K562 (cell line): ENCODE measurements around the gene SIT1. TPM values are rescaled to one million over a fixed set of nuclear protein-coding genes. Genes with fewer than 3 reads are reported as not detected.
"Not testable (repeated sequence)": the region's sequence is repeated elsewhere in the genome, so short reads cannot be mapped to it uniquely, and the experiment has no call there.

ENCODE experiments used
- ATAC-seq: fragments of 200-7000 bp; cut with Tn5 transposase; 3 replicates; pipeline ENCODE4 v1.9.1; 2020; ENCODE audit warnings: moderate library complexity
- BruUV-seq: library from RNA; stranded (reverse); fragments of 400-500 nt; replicated peaks from 2 replicates; lab custom pipeline; 2021; lab: Mats Ljungman, UMichigan
- CTCF ChIA-PET: fragments of 300-600 bp; formaldehyde crosslinking; extraction: SDS; loops from one replicate; lab custom pipeline; 2021; ENCODE audit warnings: low intra/inter-chr PET ratio; lab: Yijun Ruan, JAX
- POLR2A ChIA-PET: fragments of 300-600, 350-650 bp; sonication (Branson Sonifier 250); formaldehyde crosslinking; extraction: SDS; loops from one replicate; lab custom pipeline; 2021; ENCODE audit warnings: antibody characterized with exemption, inconsistent platforms; lab: Yijun Ruan, JAX
- DNase-seq, 4 experiments: peaks; one replicate each; pipeline versions ENCODE4 v3.0.0 to v3.0.0-alpha.2; 2011 to 2018; ENCODE audit warnings: low spot score in 3 of 4, mixed read lengths in 3 of 4; ENCODE audit errors: extremely low read depth in 1 of 4
- FAIRE-seq: peaks from 2 replicates; lab custom pipeline; 2011; peaks lifted over from hg19 to GRCh38; lab: Jason Lieb, UNC
- H2AFZ ChIP-seq: 2 replicates; pipeline ENCODE4 v1.6.0; 2011; ENCODE audit warnings: low read depth, low read length, control low read depth, inconsistent platforms
- H3K27ac ChIP-seq: fragments of 200-600 bp; 3 replicates; pipeline ENCODE4 v1.8.0; 2011; ENCODE audit warnings: low read depth, mild to moderate bottlenecking, control low read depth, inconsistent platforms, low read length, moderate library complexity, mixed read lengths; ENCODE audit errors: extremely low read depth
- H3K27me3 ChIP-seq, 2 experiments: fragments of 300-600 bp in 1 of 2; 2 replicates in 1 of 2; 3 replicates in 1 of 2; pipeline versions ENCODE4 v1.6.0 to v1.8.0; 2011; ENCODE audit warnings: inconsistent platforms in 2 of 2, low read length in 2 of 2, mild to moderate bottlenecking in 1 of 2, mixed read lengths in 1 of 2, moderate library complexity in 1 of 2; ENCODE audit not compliant: control insufficient read depth in 2 of 2, insufficient read depth in 2 of 2
- H3K36me3 ChIP-seq: fragments of 300-600 bp; 3 replicates; pipeline ENCODE4 v1.8.0; 2011; ENCODE audit warnings: mild to moderate bottlenecking, low read length, inconsistent platforms; ENCODE audit not compliant: control insufficient read depth, insufficient read depth
- H3K4me1 ChIP-seq, 2 experiments: fragments of 200-600 bp in 1 of 2; replicated peaks in 1 of 2; 2 replicates in 1 of 2; 3 replicates in 1 of 2; pipeline versions ENCODE4 v1.5.1 to v1.8.0; 2011; ENCODE audit warnings: inconsistent platforms in 2 of 2, low read length in 2 of 2, mild to moderate bottlenecking in 1 of 2, mixed read lengths in 1 of 2, moderate library complexity in 1 of 2; ENCODE audit not compliant: control insufficient read depth in 2 of 2, insufficient read depth in 2 of 2
- H3K4me2 ChIP-seq: 2 replicates; pipeline ENCODE4 v1.6.1; 2011; ENCODE audit warnings: low read length, control low read depth, inconsistent platforms, mixed read lengths; ENCODE audit not compliant: insufficient read depth
- H3K4me3 ChIP-seq: fragments of 200-600 bp; sonication (generic), shearing (Covaris generic); 2 replicates; pipeline ENCODE4 v1.5.1; 2016; ENCODE audit warnings: control low read depth, inconsistent platforms
- H3K79me2 ChIP-seq: fragments of 200-600 bp; 3 replicates; pipeline ENCODE4 v1.8.0; 2011; ENCODE audit warnings: low read length, inconsistent platforms; ENCODE audit not compliant: control insufficient read depth, insufficient read depth
- H3K9ac ChIP-seq, 2 experiments: 2 replicates each; pipeline versions ENCODE4 v1.6.0 to v1.6.1; 2011; ENCODE audit warnings: low read depth in 2 of 2, low read length in 2 of 2, control low read depth in 1 of 2, inconsistent platforms in 1 of 2, mild to moderate bottlenecking in 1 of 2, mixed read lengths in 1 of 2; ENCODE audit not compliant: insufficient read depth in 1 of 2
- H3K9me1 ChIP-seq: one replicate; pipeline ENCODE4 v1.6.0; 2011; ENCODE audit warnings: inconsistent platforms, mild to moderate bottlenecking, low read length, moderate library complexity; ENCODE audit not compliant: control insufficient read depth, insufficient read depth
- H3K9me3 ChIP-seq: replicated peaks from 2 replicates; pipeline ENCODE4 v1.5.1; 2011; ENCODE audit warnings: low read depth, low read length, inconsistent platforms; ENCODE audit not compliant: control insufficient read depth, insufficient read depth
- H4K20me1 ChIP-seq: replicated peaks from 2 replicates; pipeline ENCODE4 v1.6.1; 2011; ENCODE audit warnings: low read length, inconsistent platforms, mixed read lengths; ENCODE audit not compliant: control insufficient read depth, insufficient read depth
- CBFB ChIP-seq: sonication (generic); formaldehyde crosslinking; IDR thresholded peaks from 2 replicates; pipeline ENCODE4 v1.4.0; 2020; ENCODE audit warnings: mild to moderate bottlenecking, missing genetic modification reagents
- GTF2E2 ChIP-seq: fragments of 200-800 bp; sonication (Bioruptor generic); IDR thresholded peaks from 2 replicates; pipeline ENCODE4 v1.6.1; 2016; ENCODE audit warnings: missing genetic modification characterization, missing compliant biosample characterization
- HDGF ChIP-seq: fragments of 450-650 bp; IDR thresholded peaks from 2 replicates; pipeline ENCODE4 v1.6.1; 2016
- HMG20B ChIP-seq: fragments of 250-450 bp; sonication (Bioruptor Pico); IDR thresholded peaks from 2 replicates; pipeline ENCODE4 v1.5.0; 2021; ENCODE audit warnings: mild to moderate bottlenecking
- HOXB6 ChIP-seq: fragments of 250-450 bp; sonication (Bioruptor Pico); IDR thresholded peaks from 2 replicates; pipeline ENCODE4 v1.5.1; 2022; ENCODE audit warnings: mild to moderate bottlenecking, borderline replicate concordance
- JUND ChIP-seq, 2 experiments: IDR thresholded peaks; 2 replicates in 1 of 2; 3 replicates in 1 of 2; pipeline ENCODE4 v1.6.1; 2011; ENCODE audit warnings: borderline replicate concordance in 2 of 2, low read depth in 2 of 2, low read length in 2 of 2, improper control_type of control experiment in 1 of 2, missing biosample characterization in 1 of 2, missing genetic modification characterization in 1 of 2, missing genetic modification reagents in 1 of 2
- NCOR1 ChIP-seq: fragments of 450-650 bp; IDR thresholded peaks from 2 replicates; pipeline ENCODE4 v1.6.1; 2016; ENCODE audit warnings: mild to moderate bottlenecking, moderate library complexity
- RAD51 ChIP-seq: fragments of 450-650 bp; IDR thresholded peaks from 2 replicates; pipeline ENCODE4 v1.7.1; 2016; ENCODE audit warnings: low read depth, mild to moderate bottlenecking, borderline replicate concordance
- SAP30 ChIP-seq: fragments of 200-600 bp; sonication (generic); IDR thresholded peaks from 2 replicates; pipeline ENCODE4 v1.6.1; 2012; ENCODE audit warnings: borderline replicate concordance, low read depth, mild to moderate bottlenecking, moderate library complexity, low read length, control low read depth, inconsistent platforms; ENCODE audit not compliant: insufficient read depth, poor library complexity, severe bottlenecking
- SRSF7 ChIP-seq: fragments of 200-400 bp; formaldehyde crosslinking; optimal IDR thresholded peaks from 2 replicates; pipeline ENCODE3; 2017; ENCODE audit warnings: mild to moderate bottlenecking, low read depth, low read length
- ZBTB26 ChIP-seq: fragments of 450-650 bp; formaldehyde crosslinking; IDR thresholded peaks from 2 replicates; pipeline ENCODE4 v1.4.0; 2022; ENCODE audit warnings: missing genetic modification characterization
- WGBS: fragments of 100-300 bp; shearing (Covaris generic); methylation state at CpG from one replicate; pipeline ENCODE4 v1.1.6; 2016; ENCODE audit warnings: low coverage, mixed read lengths; ENCODE audit not compliant: insufficient coverage; ENCODE audit errors: missing lambda C conversion rate; 5-methylcytosine and 5-hydroxymethylcytosine counted together
- in situ Hi-C: fragments of 300-500 bp; cut with MboI; formaldehyde crosslinking; loops from 4 replicates; pipeline ENCODE4 v1.15.0; 2018; ENCODE audit warnings: inconsistent platforms, mixed read lengths
- intact Hi-C: fragments of 100-400 bp; cut with micrococcal nuclease; formaldehyde crosslinking; loops from 2 replicates; pipeline ENCODE4 v1.14.2; 2022
- polyA plus RNA-seq, 8 experiments: library from polyadenylated mRNA; depleted of rRNA in 4 of 8; stranded (reverse) in 5 of 8; unstranded in 3 of 8; fragments of >200 nt; fragmentation: Nextera tagmentation in 2 of 8; fragmentation: Illumina TruSeq in 1 of 8; extraction: Ambion mirVana in 2 of 8; extraction: Trizol in 1 of 8; gene quantifications; 2 replicates each; pipeline versions ENCODE4 v1.2.1 to v1.2.3, GENCODE V29; 2011 to 2014; ENCODE audit warnings: inconsistent platforms in 1 of 8, missing spikeins in 1 of 8
- total RNA-seq, 7 experiments: library from RNA; depleted of rRNA in 6 of 7; stranded (reverse); fragments of >200 nt in 6 of 7; fragmentation: Illumina TruSeq in 2 of 7; extraction: Trizol in 2 of 7; gene quantifications; 2 replicates each; pipeline versions ENCODE4 v1.2.1 to v1.2.3, GENCODE V29; 2011 to 2021; ENCODE audit warnings: low replicate concordance in 1 of 7

Gene SIT1
- total and polyA plus RNA-seq, 9 of the 15 experiments (the other 6 are each of a cell fraction or from before 2014, with no cell fraction given): not detected

DNA sequence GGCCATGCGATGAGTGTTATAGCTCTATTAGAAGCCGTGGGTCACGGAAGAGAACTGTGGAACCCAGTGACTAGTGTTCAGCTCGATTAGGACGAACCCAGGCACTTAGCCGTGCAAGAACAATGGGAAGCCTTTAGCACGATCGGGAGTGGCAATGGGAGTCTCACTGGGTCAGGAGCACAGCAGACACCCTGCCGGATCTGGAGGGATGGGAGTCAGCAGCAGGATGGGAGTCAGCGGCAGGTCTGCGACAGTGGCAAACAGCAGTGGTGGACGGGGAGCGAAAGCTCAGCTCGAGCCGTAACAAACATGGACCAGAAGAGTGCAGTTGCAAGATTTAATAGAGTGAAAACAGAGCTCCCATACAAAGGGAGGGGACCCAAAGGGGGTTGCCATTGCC, 10.3 kb downstream of the SIT1 start:
- H3K79me2 ChIP-seq, H2AFZ ChIP-seq, H3K9me3 ChIP-seq, DNase-seq, H3K27me3 ChIP-seq, H3K9ac ChIP-seq, intact Hi-C loops, ATAC-seq, H3K9me1 ChIP-seq, FAIRE-seq, H3K36me3 ChIP-seq, H3K4me2 ChIP-seq, H4K20me1 ChIP-seq, BruUV-seq, CTCF ChIA-PET, POLR2A ChIA-PET, H3K4me3 ChIP-seq, H3K27ac ChIP-seq, H3K4me1 ChIP-seq, in situ Hi-C loops: not testable (repeated sequence)
- 69% methylated on average over 5 of the region's 15 CpGs for WGBS

- CTCF ChIA-PET: no interaction called here
- Histone ChIP-seq H3K9ac (no peak overlapping the region), H3K27ac (no peak overlapping the region), H3K9me1 (no peaks in the 10 kb centered on the region), H3K27me3 (no peaks in the 10 kb centered on the region), H3K9me3 (no peaks in the 10 kb centered on the region), H2AFZ (no peak overlapping the region), H3K4me2 (no peak overlapping the region), H3K36me3 (no peaks in the 10 kb centered on the region), H3K79me2 (no peaks in the 10 kb centered on the region), H3K4me1 (no peaks in the 10 kb centered on the region), H4K20me1 (no peaks in the 10 kb centered on the region), H3K4me3 (no peak overlapping the region)
- BruUV-seq: no TSS peak
- ATAC-seq (no peak), FAIRE-seq (no peak), DNase-seq (no peak)
- POLR2A ChIA-PET: interaction anchor here (0.6 kb wide), 1 partner anchor 12 kb away, joined by 3 read pairs; no protein-coding TSS in a partner anchor
- 0% methylated on average over 1 of the region's 1 CpG for WGBS
- intact Hi-C loops (no loop called here), in situ Hi-C loops (no loop called here)
- no peak for TF ChIP-seq JUND (IDR thresholded peaks at IDR 0.05; ENCODE audit: borderline replicate concordance, low read depth, low read length)
- TF ChIP-seq JUND (tag; IDR thresholded peaks at IDR 0.05; ENCODE audit: borderline replicate concordance, low read depth, low read length): no peak
- TF ChIP-seq GTF2E2 (tag): no peak
- TF ChIP-seq ZBTB26 (CRISPR knock-in tag): no peak
- TF ChIP-seq HDGF: no peak
- TF ChIP-seq SRSF7: no peak
- TF ChIP-seq HMG20B (CRISPR knock-in tag): no peak
- no peak for TF ChIP-seq SAP30
- no peak for TF ChIP-seq RAD51
- no peak for TF ChIP-seq CBFB (CRISPR knock-in tag)
- no peak for TF ChIP-seq NCOR1
- TF ChIP-seq HOXB6 (CRISPR knock-in tag): no peak
Measured at GRCh38 chr9:35639631-35640030, 11.1 kb downstream of the SIT1 start.
